ENCODE data around the gene LAYN. TPM values are rescaled to one million over a fixed set of nuclear protein-coding genes. Genes with fewer than 3 reads are reported as not detected.

LAYN gene
- total RNA-seq, 2 donors from 2014 or later = 10.6 to 12.8 TPM

DNA sequence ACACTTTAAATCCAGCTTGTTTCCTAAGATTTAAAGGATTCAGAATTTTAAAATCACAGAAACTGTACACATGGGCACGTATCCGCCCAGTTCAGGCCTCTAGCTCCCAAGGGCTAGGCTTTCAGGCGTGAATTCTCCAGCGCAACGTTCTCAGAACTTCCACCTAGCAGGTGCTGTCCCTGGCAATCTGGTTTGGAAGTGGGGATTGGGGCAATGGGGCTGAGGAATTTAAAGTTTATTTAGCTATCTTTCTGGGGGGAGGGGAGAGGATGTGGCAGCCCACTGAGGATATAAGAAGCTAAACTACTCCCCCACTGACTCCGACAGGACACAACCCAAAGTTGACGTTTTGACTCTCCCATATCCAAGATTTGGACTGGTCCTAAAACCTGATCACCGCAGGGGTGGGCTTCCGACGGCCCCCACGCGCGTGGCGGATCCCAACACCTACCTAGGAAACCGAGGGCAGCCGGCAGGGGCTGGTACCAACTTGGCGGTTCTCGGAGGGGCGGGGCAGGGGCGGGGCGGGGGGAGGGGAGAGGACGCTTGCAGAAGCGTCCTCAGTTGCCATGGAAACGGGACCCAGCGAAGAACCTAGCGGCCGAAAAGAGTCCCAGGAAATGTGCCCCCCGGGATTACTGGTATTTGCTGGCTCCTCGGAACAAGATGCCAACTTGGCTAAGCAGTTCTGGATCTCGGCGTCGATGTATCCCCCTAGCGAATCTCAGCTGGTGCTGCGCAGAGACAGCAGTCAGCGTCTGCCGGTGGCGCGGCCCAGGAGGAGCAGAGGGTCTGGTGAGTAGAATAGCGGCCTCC is 26.1 kb upstream of the LAYN start, which contains the start of gene HOATZ:
Gene HOATZ, plus strand, starts transcription at position 563 of the 816 bp plus-strand sequence. Its CDS starts 7 bp downstream, at position 570.
- Histone ChIP-seq H3K27ac (no peak within 1 kb of the TSS), H3K9me3 (no peaks in the 10 kb centered on the region), H3K27me3 (replicated peaks; ENCODE audit: insufficient read depth) (peaks cover 8% of the 10 kb centered on the region), H3K4me3 (no peak within 1 kb of the TSS), H3K4me1 (replicated peaks) (no peaks in the 10 kb centered on the region), H3K36me3 (no peaks in the 10 kb centered on the region)
- DNase-seq (ENCODE audit: low spot score) = no peak
- intact Hi-C loops (cut with DNase I) = no loop called here
- WGBS = 24% methylated on average over 39 of the region's 39 CpGs
- TF ChIP-seq, protein P1, sequence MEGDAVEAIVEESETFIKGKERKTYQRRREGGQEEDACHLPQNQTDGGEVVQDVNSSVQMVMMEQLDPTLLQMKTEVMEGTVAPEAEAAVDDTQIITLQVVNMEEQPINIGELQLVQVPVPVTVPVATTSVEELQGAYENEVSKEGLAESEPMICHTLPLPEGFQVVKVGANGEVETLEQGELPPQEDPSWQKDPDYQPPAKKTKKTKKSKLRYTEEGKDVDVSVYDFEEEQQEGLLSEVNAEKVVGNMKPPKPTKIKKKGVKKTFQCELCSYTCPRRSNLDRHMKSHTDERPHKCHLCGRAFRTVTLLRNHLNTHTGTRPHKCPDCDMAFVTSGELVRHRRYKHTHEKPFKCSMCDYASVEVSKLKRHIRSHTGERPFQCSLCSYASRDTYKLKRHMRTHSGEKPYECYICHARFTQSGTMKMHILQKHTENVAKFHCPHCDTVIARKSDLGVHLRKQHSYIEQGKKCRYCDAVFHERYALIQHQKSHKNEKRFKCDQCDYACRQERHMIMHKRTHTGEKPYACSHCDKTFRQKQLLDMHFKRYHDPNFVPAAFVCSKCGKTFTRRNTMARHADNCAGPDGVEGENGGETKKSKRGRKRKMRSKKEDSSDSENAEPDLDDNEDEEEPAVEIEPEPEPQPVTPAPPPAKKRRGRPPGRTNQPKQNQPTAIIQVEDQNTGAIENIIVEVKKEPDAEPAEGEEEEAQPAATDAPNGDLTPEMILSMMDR (IDR thresholded peaks at IDR 0.05) = no peak
- TF ChIP-seq POLR2A (IDR thresholded peaks at IDR 0.05) = no peak
- TF ChIP-seq POLR2AphosphoS5 (IDR thresholded peaks at IDR 0.05) = no peak

DNA sequence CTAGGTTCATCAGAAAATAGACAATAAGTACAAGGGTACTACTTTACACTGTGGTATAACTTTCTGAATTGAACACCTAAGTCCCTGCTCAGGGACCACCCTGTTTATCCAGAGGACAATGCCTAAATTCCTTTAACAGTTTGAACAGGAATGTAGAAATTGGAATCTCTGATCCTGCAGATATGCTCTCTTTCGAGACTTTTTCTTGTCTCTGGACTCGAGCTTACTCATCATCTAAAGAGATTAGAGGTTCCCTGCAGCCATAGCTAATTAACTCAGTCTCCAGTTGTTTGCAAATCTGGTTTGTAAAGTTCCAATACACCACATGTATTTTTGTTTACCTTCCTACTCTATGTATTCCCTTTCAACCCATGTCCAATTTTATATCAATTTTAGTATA is 24.9 kb upstream of the LAYN start:
- Histone ChIP-seq H3K27ac (no peak overlapping the region), H3K4me1 (replicated peaks) (no peaks in the 10 kb centered on the region), H3K36me3 (no peaks in the 10 kb centered on the region), H3K27me3 (replicated peaks; ENCODE audit: insufficient read depth) (peaks cover 8% of the 10 kb centered on the region), H3K9me3 (no peaks in the 10 kb centered on the region), H3K4me3 (no peak overlapping the region)
- intact Hi-C loops (cut with DNase I) = no loop called here
- WGBS = 83% methylated on average over 2 of the region's 2 CpGs
- DNase-seq (ENCODE audit: low spot score) = no peak
- no peak for TF ChIP-seq POLR2A (IDR thresholded peaks at IDR 0.05)
- TF ChIP-seq, protein P1 (IDR thresholded peaks at IDR 0.05) = no peak
- TF ChIP-seq POLR2AphosphoS5 (IDR thresholded peaks at IDR 0.05) = no peak

DNA sequence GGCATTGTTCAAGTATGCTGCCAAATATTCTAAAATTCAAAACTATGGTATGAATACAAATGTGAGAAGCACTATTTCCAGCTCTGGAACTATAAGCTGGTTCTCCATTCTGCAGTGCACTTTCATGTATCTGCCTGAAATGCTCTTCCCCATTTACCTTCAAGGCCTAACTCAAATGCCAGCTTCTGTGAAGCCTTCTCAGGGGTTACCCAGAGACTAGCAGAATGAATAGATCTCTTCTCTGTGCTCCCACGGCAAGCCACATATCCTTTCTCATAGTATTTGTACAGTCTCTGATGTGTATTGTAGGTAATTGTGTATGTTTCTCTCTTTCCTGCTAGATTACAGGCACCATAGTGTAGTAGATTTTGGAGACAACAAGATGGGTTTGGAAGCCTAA is 21.9 kb upstream of the LAYN start:
- WGBS = 65% methylated on average over 1 of the region's 1 CpG
- Histone ChIP-seq H3K4me3 (no peak overlapping the region), H3K27me3 (replicated peaks; ENCODE audit: insufficient read depth) (peaks cover 2% of the 10 kb centered on the region), H3K9me3 (no peaks in the 10 kb centered on the region), H3K4me1 (replicated peaks) (no peaks in the 10 kb centered on the region), H3K36me3 (no peaks in the 10 kb centered on the region), H3K27ac (no peak overlapping the region)
- DNase-seq (ENCODE audit: low spot score) = no peak
- intact Hi-C loops (cut with DNase I) = no loop called here
- TF ChIP-seq POLR2A (IDR thresholded peaks at IDR 0.05) = no peak
- no peak for TF ChIP-seq POLR2AphosphoS5 (IDR thresholded peaks at IDR 0.05)
- TF ChIP-seq, protein P1 (IDR thresholded peaks at IDR 0.05) = no peak

GRCh38 chr11:111520560-111520959 is 20.0 kb upstream of the LAYN start:
- H3K27ac ChIP-seq = no peak overlapping the region
- WGBS = 94% methylated on average over 2 of the region's 2 CpGs
- TF ChIP-seq POLR2A (IDR thresholded peaks at IDR 0.05) = no peak
- TF ChIP-seq, protein P1 (IDR thresholded peaks at IDR 0.05) = no peak
- no peak for TF ChIP-seq POLR2AphosphoS5 (IDR thresholded peaks at IDR 0.05)

DNA sequence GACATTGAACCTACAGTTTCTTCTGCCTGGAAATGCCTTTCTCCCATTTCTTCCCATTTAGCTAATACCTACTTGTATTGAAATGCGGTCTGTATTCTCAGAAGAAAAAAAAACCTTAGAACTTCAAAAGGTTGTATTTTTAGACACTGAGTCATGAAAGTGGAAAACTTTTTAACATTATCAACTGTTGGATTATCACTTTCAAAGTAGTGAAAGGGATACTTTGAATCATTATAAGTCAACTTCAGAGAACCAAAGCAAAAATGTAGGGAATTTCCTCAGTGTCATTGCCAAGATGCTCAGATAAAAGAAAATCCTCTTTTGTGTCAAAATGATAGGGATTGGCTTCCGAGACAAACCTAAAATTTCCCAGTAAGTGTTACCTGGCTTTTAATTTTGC is 19.4 kb upstream of the LAYN start:
- H3K27me3 ChIP-seq (replicated peaks; ENCODE audit: insufficient read depth) = no peaks in the 10 kb centered on the region
- WGBS = 33% methylated on average over 2 of the region's 2 CpGs
- no peaks in the 10 kb centered on the region for H3K9me3 ChIP-seq
- no peak overlapping the region for H3K27ac ChIP-seq
- TF ChIP-seq POLR2AphosphoS5 (IDR thresholded peaks at IDR 0.05) (no peak), POLR2A (IDR thresholded peaks at IDR 0.05) (no peak)
- TF ChIP-seq, protein P1 (IDR thresholded peaks at IDR 0.05) = no peak
- H3K36me3 ChIP-seq = no peaks in the 10 kb centered on the region
- no peak overlapping the region for H3K4me3 ChIP-seq
- H3K4me1 ChIP-seq (replicated peaks) = no peaks in the 10 kb centered on the region
- intact Hi-C loops (cut with DNase I) = no loop called here
- no peak for DNase-seq (ENCODE audit: low spot score)

More at GRCh38 chr11:111520560-111520959, 20.0 kb upstream of the LAYN start:
- H3K27me3 ChIP-seq (replicated peaks; ENCODE audit: insufficient read depth) = no peaks in the 10 kb centered on the region
- no peaks in the 10 kb centered on the region for H3K9me3 ChIP-seq
- no peaks in the 10 kb centered on the region for H3K4me1 ChIP-seq (replicated peaks)
- intact Hi-C loops (cut with DNase I) = no loop called here
- no peak for DNase-seq (ENCODE audit: low spot score)
- H3K36me3 ChIP-seq = no peaks in the 10 kb centered on the region
- H3K4me3 ChIP-seq = no peak overlapping the region
